Body of pancreas (tissue), 4 donors: ENCODE measurements around the gene MND1.

Experiments used
- POLR2A ChIP-seq, 3 donors: fragments of 450-650 bp; IDR thresholded peaks; one replicate each; pipeline ENCODE4 v1.6.1; 2016; ENCODE audit warnings: antibody characterized with exemption in 3 of 3, mild to moderate bottlenecking in 2 of 3
- TF ChIP-seq, protein P1 (sequence below), 7 experiments: fragments of 450-650 bp in 4 of 7; fragments of 200-600 bp in 3 of 7; sonication (generic) in 3 of 7; IDR thresholded peaks; one replicate each; pipeline ENCODE4 v1.5.1; 2016 to 2019; ENCODE audit warnings: antibody characterized with exemption in 7 of 7

DNA sequence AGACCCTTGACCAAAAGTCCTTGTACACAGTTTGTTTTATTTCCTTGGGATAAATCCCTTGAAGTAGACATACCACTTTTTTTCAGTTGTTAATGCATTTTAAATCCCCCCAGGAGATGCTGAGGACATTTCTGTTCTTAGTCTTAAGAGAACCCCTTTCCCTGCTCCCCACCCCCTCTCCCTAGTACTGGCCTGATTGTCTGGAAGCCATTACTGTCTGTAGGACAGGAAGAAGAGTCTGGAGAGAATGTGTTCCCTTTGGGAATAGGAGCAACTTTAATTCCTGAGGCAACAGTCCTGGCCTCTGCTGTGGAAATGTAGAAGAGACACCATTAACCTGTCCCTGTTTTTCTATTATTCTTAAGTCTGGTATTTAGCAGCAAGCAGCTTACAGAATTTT is 69.4 kb downstream of the MND1 start:
- TF ChIP-seq, protein P1, sequence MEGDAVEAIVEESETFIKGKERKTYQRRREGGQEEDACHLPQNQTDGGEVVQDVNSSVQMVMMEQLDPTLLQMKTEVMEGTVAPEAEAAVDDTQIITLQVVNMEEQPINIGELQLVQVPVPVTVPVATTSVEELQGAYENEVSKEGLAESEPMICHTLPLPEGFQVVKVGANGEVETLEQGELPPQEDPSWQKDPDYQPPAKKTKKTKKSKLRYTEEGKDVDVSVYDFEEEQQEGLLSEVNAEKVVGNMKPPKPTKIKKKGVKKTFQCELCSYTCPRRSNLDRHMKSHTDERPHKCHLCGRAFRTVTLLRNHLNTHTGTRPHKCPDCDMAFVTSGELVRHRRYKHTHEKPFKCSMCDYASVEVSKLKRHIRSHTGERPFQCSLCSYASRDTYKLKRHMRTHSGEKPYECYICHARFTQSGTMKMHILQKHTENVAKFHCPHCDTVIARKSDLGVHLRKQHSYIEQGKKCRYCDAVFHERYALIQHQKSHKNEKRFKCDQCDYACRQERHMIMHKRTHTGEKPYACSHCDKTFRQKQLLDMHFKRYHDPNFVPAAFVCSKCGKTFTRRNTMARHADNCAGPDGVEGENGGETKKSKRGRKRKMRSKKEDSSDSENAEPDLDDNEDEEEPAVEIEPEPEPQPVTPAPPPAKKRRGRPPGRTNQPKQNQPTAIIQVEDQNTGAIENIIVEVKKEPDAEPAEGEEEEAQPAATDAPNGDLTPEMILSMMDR (IDR thresholded peaks at IDR 0.05) = no peak
- TF ChIP-seq POLR2A (IDR thresholded peaks at IDR 0.05) = no peak
